KMS-11 (cell line): ENCODE measurements around the gene ZSCAN18.

Experiments used
- H2AFZ ChIP-seq: fragments of 200-600 bp; sonication (generic); 2 replicates; pipeline ENCODE4 v1.6.1; 2016; ENCODE audit warnings: antibody characterized with exemption, mixed run types, low read depth
- H3K27ac ChIP-seq: fragments of 200-600 bp; sonication (generic); 2 replicates; pipeline ENCODE4 v1.6.1; 2016; ENCODE audit warnings: mild to moderate bottlenecking, mixed run types
- H3K27me3 ChIP-seq: fragments of 200-600 bp; sonication (generic); 2 replicates; pipeline ENCODE4 v1.6.1; 2017; ENCODE audit warnings: mild to moderate bottlenecking, low read depth, mixed run types, moderate library complexity; ENCODE audit not compliant: insufficient read depth
- H3K36me3 ChIP-seq: fragments of 200-600 bp; sonication (generic); 2 replicates; pipeline ENCODE4 v1.6.1; 2017; ENCODE audit warnings: mild to moderate bottlenecking, mixed run types; ENCODE audit not compliant: insufficient read depth
- H3K4me1 ChIP-seq: fragments of 200-600 bp; sonication (generic); 2 replicates; pipeline ENCODE4 v1.6.1; 2016; ENCODE audit warnings: mild to moderate bottlenecking, low read depth, mixed run types; ENCODE audit not compliant: poor library complexity, severe bottlenecking
- H3K4me2 ChIP-seq: fragments of 200-600 bp; sonication (generic); 2 replicates; pipeline ENCODE4 v1.7.0; 2016; ENCODE audit warnings: mild to moderate bottlenecking, mixed run types
- H3K4me3 ChIP-seq: fragments of 200-600 bp; sonication (generic); IDR thresholded peaks from 2 replicates; pipeline ENCODE4 v1.6.1; 2017; ENCODE audit warnings: low read depth, low read length, mixed read lengths; ENCODE audit not compliant: insufficient read depth
- H3K79me2 ChIP-seq: fragments of 200-600 bp; sonication (generic); 2 replicates; pipeline ENCODE4 v1.6.1; 2016; ENCODE audit warnings: low read depth, mixed run types; ENCODE audit not compliant: insufficient read depth
- H3K9ac ChIP-seq: fragments of 200-600 bp; sonication (generic); 2 replicates; pipeline ENCODE4 v1.6.1; 2016; ENCODE audit warnings: mild to moderate bottlenecking, mixed run types
- H4K20me1 ChIP-seq: fragments of 200-600 bp; sonication (generic); 2 replicates; pipeline ENCODE4 v1.6.1; 2016; ENCODE audit warnings: mild to moderate bottlenecking, mixed run types; ENCODE audit not compliant: insufficient read depth
- CTCF ChIP-seq: fragments of 200-600 bp; sonication (generic); conservative IDR thresholded peaks from 2 replicates; pipeline ENCODE4 v1.6.1; 2017; ENCODE audit warnings: low read depth, mild to moderate bottlenecking, antibody characterized with exemption, low read length, moderate library complexity, mixed read lengths

The ZSCAN18 gene

GRCh38 chr19:58053480-58054156 lies 44.4 kb downstream of the ZSCAN18 start:
- H3K79me2 ChIP-seq = no peaks in the 10 kb centered on the region
- H3K4me2 ChIP-seq = no peak overlapping the region
- no peaks in the 10 kb centered on the region for H4K20me1 ChIP-seq
- no peak for TF ChIP-seq CTCF
- no peaks in the 10 kb centered on the region for H3K4me1 ChIP-seq
- H3K36me3 ChIP-seq = no peaks in the 10 kb centered on the region
- H3K27me3 ChIP-seq = no peaks in the 10 kb centered on the region; the same call in 1 of the 2 replicates
- no peak overlapping the region for H3K27ac ChIP-seq
- H2AFZ ChIP-seq = no peak overlapping the region
- no peak overlapping the region for H3K9ac ChIP-seq
- H3K4me3 ChIP-seq = no peak overlapping the region

GRCh38 chr19:58052256-58052655 lies 45.8 kb downstream of the ZSCAN18 start:
- Histone ChIP-seq H4K20me1 (no peaks in the 10 kb centered on the region), H3K4me3 (no peak overlapping the region), H3K9ac (no peak overlapping the region), H2AFZ (no peak overlapping the region), H3K36me3 (no peaks in the 10 kb centered on the region), H3K79me2 (no peaks in the 10 kb centered on the region), H3K27me3 (no peaks in the 10 kb centered on the region; the same call in 1 of the 2 replicates), H3K4me2 (no peak overlapping the region), H3K27ac (no peak overlapping the region), H3K4me1 (no peaks in the 10 kb centered on the region)
- no peak for TF ChIP-seq CTCF

- H3K79me2 ChIP-seq = no peaks in the 10 kb centered on the region
- no peaks in the 10 kb centered on the region for H3K36me3 ChIP-seq
- no peak overlapping the region for H3K27ac ChIP-seq
- H4K20me1 ChIP-seq = no peaks in the 10 kb centered on the region
- no peak overlapping the region for H2AFZ ChIP-seq
- no peak for TF ChIP-seq CTCF
- H3K4me1 ChIP-seq = no peaks in the 10 kb centered on the region
- no peak overlapping the region for H3K4me2 ChIP-seq
- H3K9ac ChIP-seq = no peak overlapping the region
- H3K27me3 ChIP-seq = peaks cover 2% of the 10 kb centered on the region; the same call in 1 of the 2 replicates
- H3K4me3 ChIP-seq = no peak overlapping the region
Measured at GRCh38 chr19:58047672-58048071, 50.4 kb downstream of the ZSCAN18 start.

- Histone ChIP-seq H3K79me2 (no peaks in the 10 kb centered on the region), H2AFZ (no peak overlapping the region), H3K4me2 (no peak overlapping the region), H4K20me1 (no peaks in the 10 kb centered on the region), H3K4me3 (no peak overlapping the region), H3K9ac (no peak overlapping the region), H3K27ac (no peak overlapping the region), H3K27me3 (peaks cover 2% of the 10 kb centered on the region; the same call in 1 of the 2 replicates), H3K36me3 (no peaks in the 10 kb centered on the region), H3K4me1 (no peaks in the 10 kb centered on the region)
- TF ChIP-seq CTCF = no peak
Measured at GRCh38 chr19:58046856-58047255, 51.2 kb downstream of the ZSCAN18 start.
